ENCODE results near the gene MALSU1. TPM values are rescaled to one million over a fixed set of nuclear protein-coding genes. Genes with fewer than 3 reads are reported as not detected.

The MALSU1 gene
- total RNA-seq, 4 donors from 2014 or later, result 35.7 to 80.2 (median 41.7) TPM

- H3K4me1 ChIP-seq, result no peaks in the 10 kb centered on the region
- no peaks in the 10 kb centered on the region for H3K9me3 ChIP-seq
- no peaks in the 10 kb centered on the region for H3K36me3 ChIP-seq
- 86% methylated on average over 18 of the region's 18 CpGs for WGBS
- TF ChIP-seq POLR2AphosphoS5 (IDR thresholded peaks at IDR 0.05), result no peak
- no peak for TF ChIP-seq POLR2A (IDR thresholded peaks at IDR 0.05)
- TF ChIP-seq CTCF (IDR thresholded peaks at IDR 0.05), result no peak
- no peak for TF ChIP-seq EP300 (IDR thresholded peaks at IDR 0.05)
- no peak overlapping the region for H3K27ac ChIP-seq
- H3K27me3 ChIP-seq, result no peaks in the 10 kb centered on the region
- DNase-seq (ENCODE audit: low spot score in 2 of 2), result no peak
- H3K4me3 ChIP-seq, result no peak overlapping the region
Measured at GRCh38 chr7:23285657-23286646, 13.2 kb upstream of the MALSU1 start.

- Histone ChIP-seq H3K27ac (no peak overlapping the region), H3K4me1 (no peaks in the 10 kb centered on the region), H3K36me3 (no peaks in the 10 kb centered on the region), H3K27me3 (no peaks in the 10 kb centered on the region), H3K9me3 (no peaks in the 10 kb centered on the region), H3K4me3 (no peak overlapping the region)
- 81% methylated on average over 5 of the region's 5 CpGs for WGBS
- no peak for DNase-seq (ENCODE audit: low spot score in 2 of 2)
- TF ChIP-seq CTCF (IDR thresholded peaks at IDR 0.05) (no peak), POLR2AphosphoS5 (IDR thresholded peaks at IDR 0.05) (no peak), POLR2A (IDR thresholded peaks at IDR 0.05) (no peak), EP300 (IDR thresholded peaks at IDR 0.05) (no peak)
Measured at GRCh38 chr7:23287612-23288011, 11.5 kb upstream of the MALSU1 start.

- Histone ChIP-seq H3K36me3 (no peaks in the 10 kb centered on the region), H3K4me3 (no peak overlapping the region), H3K27me3 (no peaks in the 10 kb centered on the region), H3K27ac (no peak overlapping the region), H3K4me1 (no peaks in the 10 kb centered on the region), H3K9me3 (no peaks in the 10 kb centered on the region)
- TF ChIP-seq POLR2A (IDR thresholded peaks at IDR 0.05), result no peak
- no peak for TF ChIP-seq POLR2AphosphoS5 (IDR thresholded peaks at IDR 0.05)
- no peak for TF ChIP-seq EP300 (IDR thresholded peaks at IDR 0.05)
- no peak for TF ChIP-seq CTCF (IDR thresholded peaks at IDR 0.05)
- DNase-seq (ENCODE audit: low spot score in 2 of 2), result no peak
- 93% methylated on average over 9 of the region's 9 CpGs for WGBS
Measured at GRCh38 chr7:23290993-23291392, 8.1 kb upstream of the MALSU1 start.

GRCh38 chr7:23291957-23292560 is 7.1 kb upstream of the MALSU1 start:
- Histone ChIP-seq H3K27ac (no peak overlapping the region), H3K9me3 (no peaks in the 10 kb centered on the region), H3K27me3 (no peaks in the 10 kb centered on the region), H3K36me3 (no peaks in the 10 kb centered on the region), H3K4me1 (no peaks in the 10 kb centered on the region), H3K4me3 (no peak overlapping the region)
- WGBS, result 48% methylated on average over 3 of the region's 3 CpGs
- DNase-seq (ENCODE audit: low spot score in 2 of 2), result no peak
- TF ChIP-seq POLR2A (IDR thresholded peaks at IDR 0.05) (no peak), CTCF (IDR thresholded peaks at IDR 0.05) (no peak), POLR2AphosphoS5 (IDR thresholded peaks at IDR 0.05) (no peak), EP300 (IDR thresholded peaks at IDR 0.05) (no peak)

- H3K27me3 ChIP-seq, result no peaks in the 10 kb centered on the region
- no peak overlapping the region for H3K4me3 ChIP-seq
- no peaks in the 10 kb centered on the region for H3K4me1 ChIP-seq
- H3K36me3 ChIP-seq, result no peaks in the 10 kb centered on the region
- no peak overlapping the region for H3K27ac ChIP-seq
- H3K9me3 ChIP-seq, result no peaks in the 10 kb centered on the region
- DNase-seq (ENCODE audit: low spot score in 2 of 2), result no peak
- TF ChIP-seq POLR2AphosphoS5 (IDR thresholded peaks at IDR 0.05) (no peak), EP300 (IDR thresholded peaks at IDR 0.05) (no peak), CTCF (IDR thresholded peaks at IDR 0.05) (no peak), POLR2A (IDR thresholded peaks at IDR 0.05) (no peak)
- 85% methylated on average over 4 of the region's 4 CpGs for WGBS
Measured at GRCh38 chr7:23292623-23293022, 6.5 kb upstream of the MALSU1 start.
